NAMALWA (cell line): ENCODE data around the gene UNC50.
"Not testable (repeated sequence)": the region's sequence is repeated elsewhere in the genome, so short reads cannot be mapped to it uniquely, and the experiment has no call there.

ENCODE experiments used
- DNase-seq: peaks from one replicate; pipeline ENCODE4 v3.0.0-alpha.2; 2015; ENCODE audit warnings: low spot score

UNC50 gene

DNA sequence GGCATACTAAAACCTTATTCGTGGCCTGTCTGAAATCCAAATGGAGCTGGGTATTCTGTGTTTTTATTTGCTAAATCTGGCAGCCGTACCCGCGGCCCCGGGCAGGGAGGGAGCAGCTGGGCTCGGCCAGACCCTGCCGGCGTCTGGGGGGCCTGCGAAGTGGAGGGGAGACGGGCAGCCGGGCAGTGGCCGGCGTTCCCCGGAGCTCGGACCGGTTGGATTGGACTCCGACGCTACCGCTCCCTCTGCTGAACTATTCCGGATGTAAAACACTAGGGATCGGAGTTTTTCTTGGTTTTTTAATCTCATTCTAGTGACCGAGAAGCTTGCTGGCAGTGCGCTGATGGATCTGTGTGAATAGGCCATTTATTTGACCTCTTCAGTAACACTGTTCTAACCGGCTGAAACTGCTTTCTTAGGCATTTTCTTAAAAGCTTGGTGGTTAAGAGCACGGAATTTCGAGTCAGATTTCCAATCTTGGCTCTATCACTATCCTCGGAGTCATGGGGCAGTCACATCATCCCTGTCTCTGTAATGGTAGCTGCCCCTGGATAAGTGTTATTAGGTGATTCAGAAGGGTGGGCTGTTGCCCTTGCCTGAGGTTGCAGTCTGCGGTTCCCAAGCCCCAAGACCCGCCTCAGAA lies 694 bp downstream of the UNC50 start:
- DNase-seq, result peak; percentile 14

DNA sequence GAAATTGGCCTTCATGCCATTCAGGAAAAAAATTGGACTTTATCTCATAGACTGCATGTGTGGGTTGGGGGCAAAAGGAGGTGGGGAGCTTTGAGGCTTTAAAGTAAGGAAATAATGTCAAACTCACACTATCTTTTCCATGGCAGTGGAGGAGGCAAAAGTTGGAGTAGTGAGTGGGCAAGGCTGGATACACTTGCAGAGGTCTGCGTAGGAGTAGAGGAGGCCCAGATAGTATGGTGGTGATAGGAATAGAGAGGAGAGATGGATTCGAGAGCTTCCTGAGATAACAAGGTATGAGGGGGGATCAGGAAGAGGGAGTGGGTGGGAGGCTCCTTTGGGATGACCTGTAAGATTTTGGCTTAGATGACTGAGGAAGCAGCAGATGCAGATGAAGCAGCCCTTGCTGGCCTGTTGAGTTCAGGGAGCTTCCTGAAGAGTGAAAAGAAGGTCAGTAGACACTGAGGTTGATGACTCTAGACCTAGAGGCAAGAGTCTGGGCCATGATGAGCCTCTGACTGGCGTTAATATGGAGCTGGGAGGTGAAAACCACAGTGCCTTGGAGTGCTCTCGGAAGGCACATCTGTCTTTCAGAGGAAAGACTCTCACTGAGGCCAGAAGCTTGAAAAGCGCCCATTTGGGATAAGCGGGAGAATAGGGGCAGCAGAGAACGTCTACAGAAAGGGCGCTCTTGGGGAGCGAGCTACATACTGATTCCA lies 5.8 kb downstream of the UNC50 start:
- no peak for DNase-seq

DNA sequence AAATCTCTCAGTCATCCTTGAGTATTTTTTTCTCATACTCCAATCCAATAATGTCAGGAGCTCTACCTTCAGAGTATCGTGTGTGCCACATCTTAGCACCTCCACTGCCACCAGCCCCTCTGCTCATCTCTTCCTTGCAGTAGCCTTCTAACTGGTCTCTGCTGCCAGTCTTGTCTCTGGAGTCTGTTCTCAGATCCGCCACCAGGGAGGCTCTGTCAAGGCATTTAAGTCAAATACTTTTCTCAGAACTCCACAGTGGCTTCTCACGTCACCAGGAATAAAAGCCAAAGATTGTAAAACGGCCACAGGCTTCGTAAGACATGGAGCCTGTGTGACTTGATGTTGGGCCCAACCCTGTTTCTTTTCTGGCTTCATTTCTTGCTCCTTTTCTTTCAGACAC lies 7.1 kb downstream of the UNC50 start:
- DNase-seq, result peak; percentile 24

DNA sequence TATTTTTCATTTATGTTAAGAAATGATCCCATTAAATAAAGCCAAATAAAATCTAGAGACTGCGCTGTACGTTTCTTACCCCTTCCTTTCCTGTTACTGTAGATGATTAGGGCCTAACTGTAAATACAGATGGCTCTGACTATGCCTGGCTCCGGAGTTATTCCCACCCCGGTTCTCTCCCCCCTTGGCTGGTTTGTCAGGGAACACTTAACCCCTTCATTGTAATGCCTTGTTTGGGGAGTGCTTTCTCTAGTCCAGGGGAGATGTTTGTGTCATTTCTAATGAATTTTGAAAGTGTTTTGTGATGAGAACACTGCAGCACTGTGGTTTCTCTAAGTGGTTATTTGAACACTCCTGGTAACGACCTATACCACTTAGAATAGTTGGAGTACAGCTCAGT lies 8.8 kb downstream of the UNC50 start:
- DNase-seq, result no peak

DNA sequence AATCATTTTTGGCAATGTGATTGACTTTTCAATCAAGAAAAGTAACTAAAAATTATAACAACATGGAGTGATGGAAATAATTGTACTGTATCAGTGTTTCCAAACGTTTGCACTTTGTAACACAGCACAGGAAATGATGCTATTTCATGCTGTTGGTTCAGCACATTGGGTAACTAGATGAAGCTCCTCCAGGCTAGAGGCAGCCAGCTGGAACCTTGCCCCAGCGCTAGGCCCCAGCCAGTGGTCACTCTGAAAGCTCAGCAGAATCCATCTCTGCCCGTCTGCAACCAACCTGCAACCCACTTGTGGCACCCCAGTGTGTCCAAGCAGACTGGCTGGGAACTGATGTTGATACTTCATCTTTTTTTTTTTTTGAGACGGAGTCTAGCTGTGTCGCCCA lies 15.3 kb downstream of the UNC50 start:
- peak; percentile 16 for DNase-seq

DNA sequence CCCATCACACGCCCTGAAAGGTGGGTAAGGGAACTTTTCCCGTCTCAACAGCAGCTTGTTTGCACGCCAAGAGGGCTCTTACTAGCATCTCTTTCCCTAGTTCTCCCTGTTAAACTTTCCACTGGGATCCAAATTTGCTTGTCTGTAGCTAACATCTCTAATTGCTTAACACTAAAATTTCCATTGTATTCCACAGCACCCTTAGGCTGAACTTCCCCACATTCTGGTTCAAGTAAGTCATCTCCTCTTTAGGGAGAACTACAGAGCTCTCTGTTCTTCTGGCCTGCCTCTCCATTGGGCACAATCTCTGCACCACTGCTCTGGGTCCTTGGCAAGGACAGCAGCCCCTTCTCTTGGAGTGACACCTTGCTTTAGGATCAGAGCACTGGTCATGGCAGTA lies 24.0 kb downstream of the UNC50 start:
- DNase-seq, result no peak

DNA sequence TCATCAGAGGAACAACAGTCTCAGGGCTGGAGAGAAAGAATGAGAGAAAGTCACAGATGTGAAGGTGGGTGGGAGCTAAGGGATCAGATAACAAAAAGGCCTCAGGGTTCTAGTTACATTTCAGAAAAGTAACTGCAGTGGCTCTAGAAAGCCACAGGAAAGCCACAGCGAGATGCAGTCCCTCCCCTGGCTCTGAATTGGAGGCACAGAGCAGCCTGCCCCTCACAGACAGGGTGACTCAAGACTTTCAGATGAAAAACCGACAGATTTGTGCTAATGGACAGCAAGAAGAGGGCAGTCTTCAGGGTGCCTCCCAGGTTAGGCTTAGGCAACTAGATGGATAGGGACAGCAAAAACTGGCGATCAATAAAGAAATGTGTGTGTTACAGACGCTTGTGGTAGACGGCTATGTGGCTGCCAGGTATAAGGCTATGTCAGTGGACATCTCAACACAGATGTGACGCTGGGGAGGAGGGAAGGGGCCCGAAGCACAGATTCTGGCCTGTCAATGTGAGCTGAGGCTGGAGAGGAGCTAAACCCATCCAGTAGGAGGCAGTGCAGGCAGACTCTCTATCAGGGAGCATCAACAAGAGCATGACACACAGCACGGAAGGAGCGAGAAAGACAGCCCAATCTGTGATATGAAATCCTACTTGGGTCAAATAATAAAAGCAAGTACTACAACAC lies 26.2 kb downstream of the UNC50 start:
- DNase-seq, result peak; percentile 36

DNA sequence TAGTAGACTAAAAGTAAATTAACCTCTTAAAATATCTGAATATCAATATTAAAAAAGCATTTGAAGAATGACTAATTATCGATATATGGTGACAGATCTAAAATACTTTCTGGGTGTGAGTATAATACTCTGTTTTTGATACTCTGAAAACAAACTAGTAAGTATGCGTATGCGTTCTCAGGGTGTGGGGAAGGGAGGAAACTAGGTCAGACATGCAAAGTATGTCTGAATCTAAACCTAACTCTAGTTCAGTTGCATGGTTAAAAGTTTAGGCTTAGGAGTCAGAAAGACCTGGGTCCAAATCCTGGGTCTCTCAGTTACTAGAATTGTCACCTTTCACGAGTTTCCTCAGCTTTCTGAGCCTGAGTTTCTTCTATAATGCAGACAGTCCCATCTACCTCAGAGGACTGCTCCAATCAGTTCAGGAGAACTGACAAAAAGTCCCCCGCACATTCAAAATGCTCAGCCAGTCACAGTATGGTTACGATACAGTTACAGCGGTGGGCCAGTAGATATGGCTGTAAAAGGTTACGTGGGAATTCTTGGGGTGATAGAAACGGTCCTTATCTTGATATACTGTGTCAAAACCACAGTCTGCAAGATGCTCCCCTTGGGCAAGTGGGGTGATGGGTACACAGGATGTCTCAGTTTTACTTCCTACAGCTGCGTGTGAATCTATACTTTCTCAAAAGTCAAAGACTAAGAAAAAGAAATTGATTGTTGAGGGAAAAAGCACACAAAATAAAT lies 29.2 kb downstream of the UNC50 start:
- DNase-seq, result no peak

DNA sequence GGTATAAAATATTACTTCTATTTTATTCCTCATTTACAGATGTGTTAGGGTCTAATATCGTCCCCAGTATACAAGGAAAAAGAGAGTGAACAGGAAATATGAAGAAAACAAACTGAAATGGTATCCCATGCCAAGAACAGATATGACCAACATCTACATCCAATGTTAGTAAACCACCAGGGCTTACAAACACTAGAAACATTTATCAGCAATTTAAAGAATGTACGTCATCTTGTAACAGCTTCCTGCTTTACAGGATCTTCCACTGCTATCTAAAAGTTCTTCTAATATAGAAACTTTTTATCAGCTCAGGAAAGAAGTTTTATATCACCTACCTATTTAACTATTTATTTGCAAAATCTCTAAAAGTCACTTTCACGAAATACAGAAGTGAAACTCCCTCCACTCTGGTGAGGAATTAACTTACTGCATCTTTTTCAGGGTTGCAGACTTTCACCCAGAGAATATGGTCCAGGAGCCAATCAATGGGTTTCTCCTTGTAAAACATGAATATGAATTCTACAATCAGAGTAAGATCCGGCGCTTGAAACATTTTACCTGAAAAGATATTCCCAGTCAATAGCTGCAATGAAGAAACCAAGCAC lies 35.2 kb downstream of the UNC50 start:
- DNase-seq, result peak; percentile 15

DNA sequence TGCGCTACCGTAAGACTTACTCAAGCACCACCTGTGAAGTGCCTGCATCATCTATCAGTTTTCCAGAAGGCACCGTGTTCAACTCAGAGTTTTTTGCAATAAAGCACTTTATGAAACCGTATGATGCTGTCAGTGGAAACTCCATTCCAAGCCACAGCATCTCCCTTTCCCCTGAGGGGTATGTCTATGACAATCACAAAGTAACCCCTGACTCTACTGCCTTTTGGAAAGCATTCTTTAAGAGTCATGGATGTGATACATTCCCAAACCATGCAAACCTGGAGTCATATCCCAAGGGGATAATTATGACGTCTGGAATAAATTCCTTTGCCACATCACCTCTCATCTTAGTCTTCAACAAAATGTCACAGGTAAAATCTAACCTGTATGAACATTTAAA lies 39.2 kb downstream of the UNC50 start:
- no peak for DNase-seq

DNA sequence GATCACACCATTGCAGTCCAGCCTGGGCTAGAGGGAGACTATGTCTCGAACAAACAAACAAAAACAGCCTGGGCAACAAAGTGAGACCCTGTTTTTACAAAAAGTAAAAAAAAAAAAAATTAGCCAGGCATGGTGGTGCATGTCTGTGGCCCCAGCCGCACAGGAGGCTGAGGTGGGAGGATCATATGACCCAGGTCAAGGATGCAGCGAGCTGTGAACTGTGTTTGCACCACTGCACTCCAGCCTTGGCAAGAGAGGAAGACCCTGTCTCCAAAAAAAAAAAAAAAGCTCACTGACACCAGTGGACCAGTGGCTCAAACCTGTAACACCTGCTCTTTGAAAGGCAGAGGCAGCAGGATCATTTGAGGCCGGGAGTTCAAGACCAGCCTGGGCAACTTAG lies 40.1 kb downstream of the UNC50 start:
- no peak for DNase-seq

DNA sequence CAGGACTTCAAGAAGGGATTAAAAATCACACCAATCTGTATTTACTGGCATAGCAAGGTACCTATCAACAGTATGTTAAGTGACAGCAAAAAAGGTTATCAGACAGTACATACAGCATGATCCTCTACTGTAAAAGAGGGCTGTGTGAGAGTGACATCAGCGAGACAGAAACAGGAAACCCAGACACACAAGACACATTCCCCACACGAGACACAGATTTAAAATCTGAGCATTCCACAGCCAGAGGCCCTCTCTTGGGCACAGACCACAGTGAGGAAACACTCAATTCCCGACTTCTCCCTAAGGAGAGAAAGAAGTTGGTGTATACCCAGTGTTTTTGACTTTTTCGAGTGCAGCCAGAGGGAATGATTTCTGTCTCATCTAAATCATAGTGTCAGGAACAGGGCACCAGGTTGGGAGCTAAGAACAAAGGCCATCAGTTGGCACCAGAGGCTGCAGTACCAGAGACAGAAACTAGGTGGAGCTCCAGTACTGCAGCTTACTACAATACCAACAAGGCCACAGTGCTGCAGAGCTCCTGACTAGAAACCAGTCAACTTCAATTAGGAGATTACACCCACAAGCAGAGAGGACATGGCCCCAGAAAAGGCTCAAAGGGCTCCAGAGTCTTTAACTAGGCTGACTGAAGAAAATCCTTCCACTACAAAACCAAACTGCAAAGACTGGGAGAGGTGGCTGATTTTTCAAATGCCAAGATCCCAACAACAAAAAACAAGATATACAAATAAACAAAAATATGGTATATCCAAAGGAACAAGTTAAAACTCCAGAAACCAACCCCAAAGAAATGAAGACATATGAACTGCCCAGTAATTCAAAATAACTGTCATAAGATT lies 41.0 kb downstream of the UNC50 start:
- peak; percentile 87 for DNase-seq

DNA sequence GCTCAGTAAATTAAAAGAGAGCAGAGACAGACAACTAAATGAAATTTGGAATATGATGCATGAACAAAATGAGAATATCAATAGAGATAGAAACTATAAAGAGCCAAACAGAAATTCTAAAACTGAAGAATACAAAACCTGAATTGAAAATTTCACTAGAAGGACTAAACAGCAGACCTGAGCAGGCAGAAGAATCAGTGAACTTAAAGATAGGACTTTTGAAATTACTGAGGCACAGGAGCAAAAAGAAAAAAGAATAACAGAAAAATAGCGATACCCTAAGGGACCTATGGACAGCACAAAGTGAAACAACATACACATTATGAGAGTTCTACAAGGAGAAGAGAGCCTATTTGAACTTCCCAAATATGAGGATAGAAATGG lies 41.6 kb downstream of the UNC50 start:
- DNase-seq, result no peak

DNA sequence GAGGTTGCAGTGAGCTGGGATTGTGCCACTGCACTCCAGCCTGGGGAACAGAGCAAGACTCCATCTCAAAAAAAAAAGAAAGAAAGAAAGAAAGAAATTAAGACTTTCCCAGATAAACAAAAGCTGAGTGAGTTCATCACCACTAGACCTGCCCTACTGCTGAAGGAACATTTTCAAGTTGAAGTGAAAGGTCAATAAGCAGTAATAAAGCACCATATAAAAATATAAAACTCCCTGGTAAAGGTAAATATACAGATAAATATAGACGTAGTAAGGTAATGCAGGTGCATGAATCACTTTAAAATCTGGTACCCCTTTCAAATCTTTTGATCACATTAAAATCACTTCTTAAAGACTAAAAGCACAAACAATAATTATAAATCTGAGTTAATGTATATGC lies 42.6 kb downstream of the UNC50 start:
- no peak for DNase-seq

DNA sequence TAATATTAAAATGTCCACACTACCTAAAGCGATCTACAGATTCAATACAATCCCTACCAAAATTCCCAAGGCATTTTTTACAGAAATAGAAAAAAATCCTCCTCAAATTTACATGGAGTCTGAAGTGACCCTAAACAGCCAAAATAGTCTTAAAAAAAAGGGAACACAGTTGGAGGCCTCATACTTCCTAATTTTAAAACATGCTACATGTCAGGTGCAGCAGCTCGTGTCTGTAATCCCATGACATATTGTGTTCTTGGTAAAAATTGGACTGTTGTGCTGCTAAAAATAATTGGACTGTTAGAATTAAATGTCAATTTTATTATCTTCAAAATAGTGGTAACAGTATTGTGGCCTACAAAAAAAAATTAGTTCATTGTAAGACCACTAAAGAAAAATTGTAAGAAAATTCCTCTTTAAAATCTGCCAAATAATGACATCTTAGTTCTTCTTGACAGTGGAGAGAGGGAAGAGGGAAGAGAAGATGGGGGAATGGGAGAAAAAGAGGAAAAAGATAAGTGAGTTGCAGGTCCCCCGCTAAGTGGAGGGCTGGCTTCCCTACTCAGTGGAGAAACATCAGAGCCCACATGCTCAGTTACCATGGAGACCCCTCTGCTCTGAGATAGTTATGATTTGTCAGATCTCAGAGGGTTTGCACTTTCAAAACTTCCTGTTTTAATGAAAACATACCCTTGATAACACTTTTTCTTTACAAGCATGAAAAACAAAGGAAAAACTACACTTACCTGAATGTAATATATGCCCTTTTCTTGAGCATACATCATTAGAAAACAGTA lies 46.5 kb downstream of the UNC50 start:
- DNase-seq, result peak; percentile 48

DNA sequence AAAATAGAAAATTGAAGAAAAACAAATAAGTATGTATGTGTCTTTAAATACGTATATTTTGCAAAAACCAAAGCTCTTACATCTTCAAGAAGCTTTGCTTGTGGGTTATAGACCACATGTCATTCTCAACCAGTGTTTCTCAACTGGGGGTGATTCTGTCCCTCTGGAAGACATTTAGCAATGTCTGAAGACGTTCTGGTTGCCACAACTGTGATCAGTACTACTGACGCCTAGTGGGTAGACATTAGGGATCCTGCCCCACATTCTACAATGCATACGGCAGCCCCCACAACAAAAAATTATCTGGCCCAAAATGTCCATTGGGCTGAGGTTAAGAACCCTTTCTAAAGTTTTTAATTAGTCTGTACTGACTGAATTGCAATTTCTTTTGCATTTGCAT lies 48.4 kb downstream of the UNC50 start:
- DNase-seq, result no peak

DNA sequence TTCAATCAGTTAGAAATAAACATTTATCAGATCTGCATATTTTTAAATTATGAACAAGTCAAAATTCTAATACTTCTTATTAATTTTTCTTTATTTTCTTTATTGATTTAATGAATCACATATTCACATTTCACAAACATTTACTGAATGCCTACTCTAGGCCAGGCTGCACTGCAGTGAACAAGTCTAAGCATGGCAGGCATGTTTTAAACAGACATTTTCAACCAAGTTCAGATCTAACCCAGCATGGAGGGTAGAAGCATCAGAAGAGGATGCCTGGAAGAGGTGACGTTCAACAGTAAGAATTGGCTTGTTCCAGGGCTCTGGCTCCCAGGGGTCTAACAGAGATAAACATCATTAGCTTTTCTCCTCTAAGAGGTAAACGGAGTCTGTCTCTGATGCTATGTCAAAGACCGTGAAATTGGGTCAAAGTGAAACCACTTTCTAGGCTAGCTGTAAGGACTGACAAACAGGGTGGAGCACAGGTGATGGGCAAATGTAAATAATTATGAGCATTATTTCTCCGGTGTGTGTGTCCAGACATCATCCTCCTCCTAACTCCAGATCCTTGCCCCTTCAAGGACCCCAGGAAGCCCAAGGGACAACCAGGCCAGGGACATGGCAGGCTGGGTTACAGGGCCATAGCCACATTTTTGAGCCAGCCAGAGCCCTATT lies 50.6 kb downstream of the UNC50 start:
- DNase-seq, result no peak

DNA sequence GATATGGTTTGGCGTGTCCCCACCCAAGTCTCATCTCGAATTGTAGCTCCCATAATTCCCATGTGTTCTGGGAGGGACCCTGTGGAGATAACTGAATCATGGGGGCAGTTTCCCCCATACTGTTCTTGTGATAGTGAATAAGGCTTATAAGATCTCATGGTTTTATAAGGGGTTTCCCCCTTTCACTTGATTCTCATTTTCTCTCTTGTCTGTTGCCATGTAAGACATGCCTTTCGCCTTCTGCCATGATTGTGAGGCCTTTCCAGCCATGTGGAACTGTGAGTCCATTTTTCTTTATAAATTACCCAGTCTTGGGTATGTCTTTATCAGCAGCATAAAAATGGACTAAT lies 51.1 kb downstream of the UNC50 start:
- DNase-seq, result not testable (repeated sequence)

DNA sequence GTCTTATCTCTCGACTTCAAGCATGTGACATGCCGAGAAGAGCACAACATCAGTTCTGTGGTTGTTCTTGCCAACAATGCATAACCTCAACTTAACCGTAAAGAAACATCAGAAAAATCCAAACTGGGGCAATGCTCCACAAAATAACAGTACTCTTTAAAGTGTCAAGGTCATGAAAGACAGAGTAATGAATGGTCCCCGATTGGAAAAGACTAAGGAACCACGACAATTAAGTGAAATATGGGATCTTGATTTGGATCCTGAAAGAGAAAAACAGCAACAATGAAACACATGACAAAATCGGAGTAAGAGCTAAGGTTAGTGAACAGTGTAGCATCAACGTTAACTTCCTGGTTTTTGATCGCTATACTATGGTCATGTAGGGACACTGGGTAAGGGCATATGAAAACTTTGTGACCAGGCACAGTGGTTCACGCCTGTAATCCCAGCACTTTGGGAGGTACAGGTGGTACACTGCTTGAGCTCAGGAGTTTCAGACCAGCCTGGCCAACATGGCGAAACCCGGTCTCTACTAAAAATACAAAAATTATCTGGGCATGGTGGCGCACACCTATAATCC lies 55.2 kb downstream of the UNC50 start:
- no peak for DNase-seq

DNA sequence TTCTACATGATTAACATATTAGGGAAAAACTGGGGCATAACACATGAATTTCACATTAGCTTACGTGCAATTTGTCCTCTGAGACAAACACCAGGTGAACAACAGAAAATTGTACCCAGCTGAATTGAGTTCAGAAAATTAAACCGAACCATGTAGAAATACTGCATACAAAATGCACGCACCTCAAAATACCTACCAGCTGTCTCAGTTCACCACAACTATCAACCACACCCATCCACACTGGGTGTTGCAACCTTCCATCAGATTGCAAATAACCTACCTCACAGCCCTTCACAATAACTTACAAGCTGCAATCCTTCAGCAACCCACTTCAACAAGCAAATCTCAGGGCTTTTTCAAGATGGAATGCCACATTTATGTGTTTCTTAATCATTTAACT lies 55.9 kb downstream of the UNC50 start:
- no peak for DNase-seq
